Measurements from ENCODE around the gene AFF3.

DNA sequence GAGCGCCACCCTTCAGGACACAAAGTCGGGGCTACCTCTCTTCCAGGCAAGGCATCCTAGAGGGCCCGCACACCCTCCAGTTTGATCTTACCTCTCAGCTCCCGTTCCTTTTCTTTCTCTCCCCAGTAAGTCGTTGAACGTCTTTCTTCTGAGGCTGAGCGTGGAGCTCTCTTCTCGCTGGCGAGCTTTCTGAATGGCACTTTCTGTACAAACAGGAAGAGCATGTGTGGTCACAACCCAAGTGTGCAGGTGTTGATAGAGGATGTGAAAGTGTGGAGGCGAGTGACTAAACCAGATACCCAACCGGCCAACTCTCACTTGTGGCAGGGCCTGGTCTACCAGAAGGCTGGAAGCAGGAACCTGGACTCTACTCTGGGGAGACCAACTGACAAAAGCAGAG is at the start of gene AFF3:
- TF ChIP-seq TCF12 (IDR thresholded peaks at IDR 0.05; ENCODE audit: low read depth) (no peak), RAD21 (IDR thresholded peaks at IDR 0.05; ENCODE audit: low read depth) (no peak), NFIC (IDR thresholded peaks at IDR 0.05) (no peak), TAF1 (IDR thresholded peaks at IDR 0.05; ENCODE audit: low read depth) (no peak), CREB1 (IDR thresholded peaks at IDR 0.05; ENCODE audit: low read depth) (no peak), CEBPB (IDR thresholded peaks at IDR 0.05) (no peak), FOXM1 (IDR thresholded peaks at IDR 0.05; ENCODE audit: borderline replicate concordance, low read depth) (no peak)
- TF ChIP-seq, protein P1, sequence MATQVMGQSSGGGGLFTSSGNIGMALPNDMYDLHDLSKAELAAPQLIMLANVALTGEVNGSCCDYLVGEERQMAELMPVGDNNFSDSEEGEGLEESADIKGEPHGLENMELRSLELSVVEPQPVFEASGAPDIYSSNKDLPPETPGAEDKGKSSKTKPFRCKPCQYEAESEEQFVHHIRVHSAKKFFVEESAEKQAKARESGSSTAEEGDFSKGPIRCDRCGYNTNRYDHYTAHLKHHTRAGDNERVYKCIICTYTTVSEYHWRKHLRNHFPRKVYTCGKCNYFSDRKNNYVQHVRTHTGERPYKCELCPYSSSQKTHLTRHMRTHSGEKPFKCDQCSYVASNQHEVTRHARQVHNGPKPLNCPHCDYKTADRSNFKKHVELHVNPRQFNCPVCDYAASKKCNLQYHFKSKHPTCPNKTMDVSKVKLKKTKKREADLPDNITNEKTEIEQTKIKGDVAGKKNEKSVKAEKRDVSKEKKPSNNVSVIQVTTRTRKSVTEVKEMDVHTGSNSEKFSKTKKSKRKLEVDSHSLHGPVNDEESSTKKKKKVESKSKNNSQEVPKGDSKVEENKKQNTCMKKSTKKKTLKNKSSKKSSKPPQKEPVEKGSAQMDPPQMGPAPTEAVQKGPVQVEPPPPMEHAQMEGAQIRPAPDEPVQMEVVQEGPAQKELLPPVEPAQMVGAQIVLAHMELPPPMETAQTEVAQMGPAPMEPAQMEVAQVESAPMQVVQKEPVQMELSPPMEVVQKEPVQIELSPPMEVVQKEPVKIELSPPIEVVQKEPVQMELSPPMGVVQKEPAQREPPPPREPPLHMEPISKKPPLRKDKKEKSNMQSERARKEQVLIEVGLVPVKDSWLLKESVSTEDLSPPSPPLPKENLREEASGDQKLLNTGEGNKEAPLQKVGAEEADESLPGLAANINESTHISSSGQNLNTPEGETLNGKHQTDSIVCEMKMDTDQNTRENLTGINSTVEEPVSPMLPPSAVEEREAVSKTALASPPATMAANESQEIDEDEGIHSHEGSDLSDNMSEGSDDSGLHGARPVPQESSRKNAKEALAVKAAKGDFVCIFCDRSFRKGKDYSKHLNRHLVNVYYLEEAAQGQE (IDR thresholded peaks at IDR 0.05; ENCODE audit: low read depth): no peak
- TF ChIP-seq, protein P2, sequence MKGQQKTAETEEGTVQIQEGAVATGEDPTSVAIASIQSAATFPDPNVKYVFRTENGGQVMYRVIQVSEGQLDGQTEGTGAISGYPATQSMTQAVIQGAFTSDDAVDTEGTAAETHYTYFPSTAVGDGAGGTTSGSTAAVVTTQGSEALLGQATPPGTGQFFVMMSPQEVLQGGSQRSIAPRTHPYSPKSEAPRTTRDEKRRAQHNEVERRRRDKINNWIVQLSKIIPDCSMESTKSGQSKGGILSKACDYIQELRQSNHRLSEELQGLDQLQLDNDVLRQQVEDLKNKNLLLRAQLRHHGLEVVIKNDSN (IDR thresholded peaks at IDR 0.05): no peak
- TF ChIP-seq, protein P3, sequence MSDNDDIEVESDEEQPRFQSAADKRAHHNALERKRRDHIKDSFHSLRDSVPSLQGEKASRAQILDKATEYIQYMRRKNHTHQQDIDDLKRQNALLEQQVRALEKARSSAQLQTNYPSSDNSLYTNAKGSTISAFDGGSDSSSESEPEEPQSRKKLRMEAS (IDR thresholded peaks at IDR 0.05): no peak

All from Ishikawa (cell line).